Tibial nerve (tissue), 4 donors: Measurements from ENCODE around the gene GOLGA6C.

Experiments
- CTCF ChIP-seq, 5 experiments: fragments of 200-600 bp in 3 of 5; fragments of 450-650 bp in 2 of 5; sonication (generic) in 3 of 5; IDR thresholded peaks; one replicate each; pipeline ENCODE4 v1.5.1; 2016 to 2019; ENCODE audit warnings: antibody characterized with exemption in 5 of 5, mild to moderate bottlenecking in 3 of 5, moderate library complexity in 2 of 5
- EP300 ChIP-seq, 2 donors: sonication (generic); formaldehyde crosslinking; IDR thresholded peaks; one replicate each; pipeline ENCODE4 v1.6.1; 2017; ENCODE audit warnings: antibody characterized with exemption in 2 of 2, mild to moderate bottlenecking in 1 of 2

- TF ChIP-seq CTCF (IDR thresholded peaks at IDR 0.05) (no peak), EP300 (IDR thresholded peaks at IDR 0.05) (no peak)
Observed at GRCh38 chr15:75306188-75306587, 48.1 kb downstream of the GOLGA6C start.
